PFSK-1 (cell line): ENCODE data around the gene WDFY2.

Source experiments
- FOXP2 ChIP-seq: optimal IDR thresholded peaks from 2 replicates; pipeline ENCODE3; 2011; ENCODE audit warnings: borderline replicate concordance, control low read depth, inconsistent platforms; ENCODE audit not compliant: insufficient read depth; ENCODE audit errors: extremely low read length, extremely low read depth
- POLR2AphosphoS5 ChIP-seq: IDR thresholded peaks from 2 replicates; pipeline ENCODE4 v1.6.1; 2012; ENCODE audit warnings: low read depth, mild to moderate bottlenecking, control low read depth, low read length, moderate library complexity
- REST ChIP-seq, 2 experiments: IDR thresholded peaks; 2 replicates each; pipeline versions ENCODE4 v1.6.1 to v1.8.0; 2011 to 2012; ENCODE audit warnings: low read depth in 2 of 2, low read length in 2 of 2, control low read depth in 1 of 2, inconsistent platforms in 1 of 2, mild to moderate bottlenecking in 1 of 2, moderate library complexity in 1 of 2; ENCODE audit not compliant: insufficient read depth in 1 of 2
- SIN3A ChIP-seq: IDR thresholded peaks from 2 replicates; pipeline ENCODE4 v1.6.1; 2012; ENCODE audit warnings: mild to moderate bottlenecking, low read length, moderate library complexity, borderline replicate concordance; ENCODE audit not compliant: insufficient read depth
- TAF1 ChIP-seq: IDR thresholded peaks from 2 replicates; pipeline ENCODE4 v1.6.1; 2012; ENCODE audit warnings: low read length, control low read depth, borderline replicate concordance; ENCODE audit not compliant: insufficient read depth

The WDFY2 gene

DNA sequence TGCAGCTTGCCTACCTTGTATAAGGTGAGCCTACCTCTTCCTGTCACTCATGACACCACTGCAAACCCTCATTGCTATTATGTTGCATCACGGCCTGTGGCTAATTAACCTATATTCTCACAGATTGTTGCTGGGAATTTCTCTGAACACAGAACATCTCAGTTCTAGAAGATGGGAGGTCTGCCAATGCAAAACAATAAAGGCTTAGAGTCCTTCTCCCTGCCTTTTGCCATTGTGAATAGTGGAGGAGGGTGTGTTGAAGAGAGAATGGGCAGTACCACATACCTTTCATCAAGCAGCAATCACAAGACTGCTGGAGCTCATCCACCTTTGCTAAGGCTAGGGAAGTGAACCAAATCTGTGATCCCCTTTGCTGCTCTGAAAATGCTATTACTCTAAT, 34.4 kb downstream of the WDFY2 start:
- TF ChIP-seq SIN3A (no peak), POLR2AphosphoS5 (no peak), REST (IDR thresholded peaks at IDR 0.05; ENCODE audit: insufficient read depth in 1 of 2, low read depth in 2 of 2, low read length in 2 of 2) (no peak), FOXP2 (no peak)

DNA sequence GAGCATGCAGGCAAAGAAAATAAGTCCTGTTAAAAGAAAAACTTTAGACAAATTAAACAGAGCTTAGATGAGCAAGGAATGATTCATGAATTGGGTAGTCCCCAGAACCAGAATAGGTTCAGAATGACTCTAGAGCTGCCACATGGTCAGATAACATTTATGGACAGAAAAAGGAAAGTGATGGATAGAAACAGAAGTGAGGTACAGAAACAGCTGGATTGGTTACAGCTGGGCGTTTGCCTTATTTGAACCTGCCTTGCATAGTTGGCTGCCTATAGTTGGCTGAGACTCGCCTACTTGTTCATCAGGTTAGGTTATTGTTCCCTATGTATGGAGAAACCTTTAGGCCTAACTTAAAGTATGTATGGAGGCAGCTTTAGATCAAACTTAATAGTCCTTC, 35.4 kb downstream of the WDFY2 start:
- TF ChIP-seq TAF1 (no peak), FOXP2 (no peak), POLR2AphosphoS5 (no peak), SIN3A (no peak), REST (IDR thresholded peaks at IDR 0.05; ENCODE audit: insufficient read depth in 1 of 2, low read depth in 2 of 2, low read length in 2 of 2) (no peak)

- TF ChIP-seq POLR2AphosphoS5 (no peak), SIN3A (no peak), REST (IDR thresholded peaks at IDR 0.05; ENCODE audit: insufficient read depth in 1 of 2, low read depth in 2 of 2, low read length in 2 of 2) (no peak), TAF1 (no peak), FOXP2 (no peak)
Measured at GRCh38 chr13:51620165-51620983, 36.1 kb downstream of the WDFY2 start.

DNA sequence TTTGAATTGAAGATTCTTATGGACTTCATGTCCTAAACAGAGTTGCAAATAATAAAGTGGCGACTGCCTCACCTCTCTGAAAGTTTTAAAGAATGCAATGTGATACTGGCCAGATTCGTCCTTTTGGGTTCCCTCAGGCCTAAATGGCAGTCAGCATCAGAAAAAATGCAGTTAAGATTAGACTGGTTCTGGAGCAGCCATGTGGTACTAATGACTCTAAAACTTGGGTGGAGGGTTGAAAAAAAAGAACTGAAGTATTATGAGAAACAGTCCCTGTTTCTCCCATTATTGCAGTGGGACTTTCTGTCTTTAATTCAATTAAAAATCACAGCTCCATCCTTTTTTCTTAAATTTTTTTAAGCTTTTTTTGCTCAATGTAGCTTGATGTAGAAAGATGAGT, 37.3 kb downstream of the WDFY2 start:
- TF ChIP-seq TAF1 (no peak), REST (IDR thresholded peaks at IDR 0.05; ENCODE audit: insufficient read depth in 1 of 2, low read depth in 2 of 2, low read length in 2 of 2) (no peak), POLR2AphosphoS5 (no peak)

GRCh38 chr13:51623473-51623872, 39.2 kb downstream of the WDFY2 start:
- TF ChIP-seq REST (IDR thresholded peaks at IDR 0.05; ENCODE audit: insufficient read depth in 1 of 2, low read depth in 2 of 2, low read length in 2 of 2) (no peak), SIN3A (no peak), POLR2AphosphoS5 (no peak), TAF1 (no peak), FOXP2 (no peak)
